WERI-Rb-1 (cell line): Measurements from ENCODE around the gene SLC12A7.

Experiments
- DNase-seq: peaks from one replicate; pipeline ENCODE4 v3.0.0-alpha.2; 2020
- H3K27ac ChIP-seq: fragments of 250-450 bp; sonication (Bioruptor Pico); 2 replicates; pipeline ENCODE4 v1.5.1; 2020; ENCODE audit warnings: mild to moderate bottlenecking, moderate library complexity
- H3K27me3 ChIP-seq: fragments of 250-450 bp; sonication (Bioruptor Pico); 2 replicates; pipeline ENCODE4 v1.5.1; 2021; ENCODE audit warnings: mild to moderate bottlenecking, low read depth, moderate library complexity; ENCODE audit not compliant: insufficient read depth, severe bottlenecking
- H3K36me3 ChIP-seq: fragments of 250-450 bp; sonication (Bioruptor Pico); 2 replicates; pipeline ENCODE4 v1.5.1; 2020; ENCODE audit warnings: mild to moderate bottlenecking, moderate library complexity
- H3K4me3 ChIP-seq: 2 replicates; pipeline ENCODE4 v1.5.1; 2011; ENCODE audit warnings: low read depth, mild to moderate bottlenecking, control low read depth, low read length
- H3K9me3 ChIP-seq: fragments of 250-450 bp; sonication (Bioruptor Pico); 2 replicates; pipeline ENCODE4 v1.5.1; 2021; ENCODE audit warnings: mild to moderate bottlenecking, moderate library complexity; ENCODE audit not compliant: severe bottlenecking
- TF ChIP-seq, protein P1 (sequence below): IDR thresholded peaks from 2 replicates; pipeline ENCODE4 v1.5.1; 2011; ENCODE audit warnings: low read depth, mild to moderate bottlenecking, control low read depth, inconsistent platforms, low read length

Gene SLC12A7

DNA sequence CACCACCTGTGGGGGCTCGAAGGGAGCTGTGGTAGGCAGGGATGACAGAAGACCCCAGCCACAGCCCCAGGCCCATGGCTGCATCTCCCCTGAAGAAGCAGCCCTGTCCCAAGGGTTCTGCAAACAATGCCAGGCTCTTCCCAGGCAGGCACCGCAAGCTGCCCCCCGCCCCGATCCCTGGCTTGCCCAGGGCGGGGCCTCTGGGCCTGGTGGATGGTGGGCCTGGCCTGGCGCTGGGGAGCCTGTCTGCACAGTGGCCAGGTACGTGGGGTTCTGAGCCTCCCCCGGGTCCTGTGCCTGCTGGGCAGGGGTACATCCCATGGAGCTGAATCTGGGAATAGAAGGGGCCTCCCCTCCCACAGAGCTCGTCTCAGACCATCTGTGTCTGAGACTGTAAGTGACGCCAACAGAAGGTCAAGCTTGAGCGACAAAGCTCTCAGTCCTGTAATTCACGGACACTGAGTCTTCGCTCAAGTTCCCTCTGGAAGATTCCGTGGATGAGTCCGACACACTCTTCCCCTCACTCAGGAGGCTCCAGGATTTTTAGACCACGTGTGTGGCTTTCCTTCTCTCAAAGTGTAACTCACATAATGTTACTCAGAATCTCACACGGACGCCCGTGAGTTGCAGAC is 4.4 kb upstream of the SLC12A7 start:
- H3K27me3 ChIP-seq, result no peaks in the 10 kb centered on the region
- TF ChIP-seq, protein P1, sequence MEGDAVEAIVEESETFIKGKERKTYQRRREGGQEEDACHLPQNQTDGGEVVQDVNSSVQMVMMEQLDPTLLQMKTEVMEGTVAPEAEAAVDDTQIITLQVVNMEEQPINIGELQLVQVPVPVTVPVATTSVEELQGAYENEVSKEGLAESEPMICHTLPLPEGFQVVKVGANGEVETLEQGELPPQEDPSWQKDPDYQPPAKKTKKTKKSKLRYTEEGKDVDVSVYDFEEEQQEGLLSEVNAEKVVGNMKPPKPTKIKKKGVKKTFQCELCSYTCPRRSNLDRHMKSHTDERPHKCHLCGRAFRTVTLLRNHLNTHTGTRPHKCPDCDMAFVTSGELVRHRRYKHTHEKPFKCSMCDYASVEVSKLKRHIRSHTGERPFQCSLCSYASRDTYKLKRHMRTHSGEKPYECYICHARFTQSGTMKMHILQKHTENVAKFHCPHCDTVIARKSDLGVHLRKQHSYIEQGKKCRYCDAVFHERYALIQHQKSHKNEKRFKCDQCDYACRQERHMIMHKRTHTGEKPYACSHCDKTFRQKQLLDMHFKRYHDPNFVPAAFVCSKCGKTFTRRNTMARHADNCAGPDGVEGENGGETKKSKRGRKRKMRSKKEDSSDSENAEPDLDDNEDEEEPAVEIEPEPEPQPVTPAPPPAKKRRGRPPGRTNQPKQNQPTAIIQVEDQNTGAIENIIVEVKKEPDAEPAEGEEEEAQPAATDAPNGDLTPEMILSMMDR, result no peak
- DNase-seq, result no peak
- no peaks in the 10 kb centered on the region for H3K9me3 ChIP-seq
- H3K36me3 ChIP-seq, result peaks cover 3% of the 10 kb centered on the region
- no peak overlapping the region for H3K4me3 ChIP-seq
- peak overlapping the region; percentile 16 for H3K27ac ChIP-seq

DNA sequence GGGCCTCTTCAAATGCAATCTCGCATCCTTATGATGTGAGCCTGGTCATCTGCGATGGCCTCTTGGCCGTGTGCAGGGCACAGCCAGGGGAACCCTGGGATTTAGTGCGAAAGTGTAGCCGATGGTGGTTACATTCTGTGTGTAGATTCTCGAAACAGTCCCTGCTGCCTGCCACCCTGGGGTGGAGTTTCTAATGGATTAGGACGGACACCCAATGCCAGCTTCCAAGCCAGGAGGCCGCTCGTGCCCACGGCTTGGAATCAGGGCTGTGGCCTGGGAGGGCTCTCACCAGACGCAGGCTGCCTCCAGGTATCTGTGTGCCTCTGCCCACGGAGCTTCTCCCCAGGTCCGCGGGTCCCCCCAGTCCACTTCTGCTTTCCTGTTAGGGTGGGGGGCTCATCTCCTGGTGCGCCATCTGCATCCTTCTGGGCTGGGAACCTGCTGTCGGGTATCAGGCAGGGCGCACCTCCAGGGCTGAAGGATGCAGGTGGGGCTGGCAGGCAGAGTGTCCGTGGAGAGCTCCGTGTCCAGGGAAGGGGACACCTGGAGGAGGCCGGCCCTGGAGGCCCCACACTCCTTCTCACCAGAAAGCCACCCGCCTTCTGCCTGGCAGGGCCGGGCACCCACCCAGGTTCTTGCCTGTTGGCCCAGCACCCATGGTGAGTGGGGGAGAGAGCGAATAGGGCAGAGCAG is 3.4 kb upstream of the SLC12A7 start:
- TF ChIP-seq, protein P1, result no peak
- Histone ChIP-seq H3K36me3 (peaks cover 8% of the 10 kb centered on the region), H3K27me3 (no peaks in the 10 kb centered on the region), H3K27ac (no peak overlapping the region; the same call in 1 of the 2 replicates), H3K9me3 (no peaks in the 10 kb centered on the region), H3K4me3 (no peak overlapping the region)
- DNase-seq, result no peak

DNA sequence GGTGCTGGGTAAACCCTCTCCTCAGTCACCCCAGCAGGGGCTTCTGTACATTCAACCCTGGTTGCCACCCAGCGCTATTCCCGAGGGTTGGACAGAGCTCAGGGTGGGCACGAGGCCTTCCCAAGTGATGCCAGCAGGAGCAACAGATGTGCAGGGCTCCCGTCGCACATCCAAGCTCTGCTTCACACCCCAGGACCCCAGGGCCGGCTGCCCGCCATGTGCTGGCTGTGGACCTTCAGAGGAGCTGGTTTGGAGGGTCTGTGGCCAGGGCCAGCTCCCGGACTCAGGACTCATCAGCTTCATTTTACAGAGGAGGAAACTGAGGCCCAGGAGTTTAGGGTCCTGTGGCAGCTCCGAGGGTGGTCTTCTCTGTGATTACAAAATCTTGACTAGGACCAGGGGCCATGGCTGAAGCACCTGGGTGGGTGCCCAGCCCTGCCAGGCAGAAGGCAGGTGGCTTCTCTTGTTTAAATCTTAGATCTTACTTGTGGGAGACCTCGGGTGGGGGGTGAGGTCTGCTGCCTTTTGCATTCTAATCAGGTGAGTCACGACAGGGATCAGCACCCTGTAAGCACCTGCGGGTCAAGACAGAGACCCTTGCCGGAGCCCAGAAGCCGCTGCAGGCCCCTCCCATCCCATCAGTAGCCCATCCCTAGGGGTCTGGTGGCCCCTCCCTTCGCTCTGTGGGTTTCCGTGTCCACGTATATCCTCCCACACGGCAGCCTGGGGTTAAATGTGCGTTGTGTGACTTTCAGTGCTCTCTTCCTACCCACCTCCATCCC is 2.1 kb upstream of the SLC12A7 start:
- no peak overlapping the region for H3K27ac ChIP-seq
- no peak for DNase-seq
- no peaks in the 10 kb centered on the region for H3K27me3 ChIP-seq

GRCh38 chr5:1113332-1113690 is 1.4 kb upstream of the SLC12A7 start:
- no peaks in the 10 kb centered on the region for H3K27me3 ChIP-seq
- H3K4me3 ChIP-seq, result no peak overlapping the region
- TF ChIP-seq, protein P1, result no peak
- no peak for DNase-seq
- H3K27ac ChIP-seq, result no peak overlapping the region
- no peaks in the 10 kb centered on the region for H3K9me3 ChIP-seq
- peaks cover 20% of the 10 kb centered on the region for H3K36me3 ChIP-seq

More for the DNA sequence above, 2.1 kb upstream of the SLC12A7 start:
- Histone ChIP-seq H3K9me3 (no peaks in the 10 kb centered on the region), H3K36me3 (peaks cover 19% of the 10 kb centered on the region), H3K4me3 (no peak overlapping the region)
- TF ChIP-seq, protein P1, result no peak

DNA sequence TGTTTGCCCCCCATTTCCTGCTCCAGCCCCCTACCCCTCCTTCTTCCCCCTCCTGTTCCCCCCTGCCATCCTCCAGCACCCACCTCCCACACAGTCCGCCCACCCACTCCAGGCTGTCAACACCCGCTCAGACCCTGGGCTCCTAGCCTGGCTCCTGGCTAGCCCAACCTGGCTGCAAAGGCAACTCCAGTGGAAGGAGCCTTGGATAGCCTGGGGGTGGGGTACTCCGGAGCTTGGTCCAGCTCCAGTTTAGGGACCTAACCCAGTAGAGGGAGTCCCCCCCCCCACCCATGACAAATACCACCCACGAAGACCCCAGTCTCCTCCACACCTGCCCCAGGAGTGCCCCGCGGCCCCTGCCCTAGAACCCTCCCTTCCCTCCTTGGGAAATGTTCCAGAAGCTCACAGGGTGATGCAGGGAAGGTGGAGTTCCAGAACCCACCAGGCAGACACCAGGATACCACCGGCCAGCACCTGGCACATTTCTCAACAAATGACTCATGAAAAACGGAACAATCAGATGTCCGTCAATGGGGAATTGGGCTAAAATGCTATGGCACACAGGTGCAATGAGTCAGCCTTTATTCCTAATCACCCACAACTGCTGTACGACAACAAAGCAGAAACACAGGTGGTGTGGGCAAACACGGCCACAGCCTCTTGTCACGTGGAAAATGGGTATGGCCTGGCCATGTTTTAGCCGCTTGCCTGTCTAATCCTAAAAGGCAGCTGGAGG is 901 bp upstream of the SLC12A7 start:
- TF ChIP-seq, protein P1, result no peak
- no peak overlapping the region for H3K27ac ChIP-seq
- H3K36me3 ChIP-seq, result peaks cover 25% of the 10 kb centered on the region
- H3K9me3 ChIP-seq, result no peaks in the 10 kb centered on the region
- H3K27me3 ChIP-seq, result no peaks in the 10 kb centered on the region
- DNase-seq, result no peak
- no peak overlapping the region for H3K4me3 ChIP-seq
